Uterus (tissue), 2 donors: Measurements from ENCODE around the gene NHS.

ENCODE experiments used
- POLR2A ChIP-seq, 2 donors: fragments of 450-650 bp; IDR thresholded peaks; one replicate each; pipeline ENCODE4 v1.6.1; 2016; ENCODE audit warnings: antibody characterized with exemption in 2 of 2, mild to moderate bottlenecking in 1 of 2, moderate library complexity in 1 of 2
- TF ChIP-seq, protein P1 (sequence below), 4 experiments: fragments of 200-600 bp in 2 of 4; fragments of 450-650 bp in 2 of 4; sonication (generic) in 2 of 4; IDR thresholded peaks; one replicate each; pipeline ENCODE4 v1.5.1; 2016 to 2019; ENCODE audit warnings: antibody characterized with exemption in 4 of 4, mild to moderate bottlenecking in 2 of 4, moderate library complexity in 1 of 4

DNA sequence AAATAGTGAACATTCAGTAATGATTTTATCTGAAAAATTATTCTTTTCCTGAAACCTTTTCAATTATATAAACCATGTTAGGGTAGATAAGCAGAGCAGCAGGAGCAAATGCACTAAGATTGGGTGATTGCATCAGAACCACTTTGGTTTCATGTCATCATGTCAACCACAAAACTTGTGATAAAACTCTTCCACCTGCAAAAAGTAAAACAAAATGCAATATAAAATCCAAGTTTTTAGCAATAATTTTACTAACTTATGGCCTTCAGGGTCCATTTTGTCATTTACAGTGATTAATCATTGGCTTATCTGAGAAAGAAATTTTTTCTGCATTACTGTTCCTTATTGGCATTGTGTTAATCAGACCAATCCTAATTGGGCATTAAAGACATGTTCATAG is 42.4 kb downstream of the NHS start:
- TF ChIP-seq, protein P1, sequence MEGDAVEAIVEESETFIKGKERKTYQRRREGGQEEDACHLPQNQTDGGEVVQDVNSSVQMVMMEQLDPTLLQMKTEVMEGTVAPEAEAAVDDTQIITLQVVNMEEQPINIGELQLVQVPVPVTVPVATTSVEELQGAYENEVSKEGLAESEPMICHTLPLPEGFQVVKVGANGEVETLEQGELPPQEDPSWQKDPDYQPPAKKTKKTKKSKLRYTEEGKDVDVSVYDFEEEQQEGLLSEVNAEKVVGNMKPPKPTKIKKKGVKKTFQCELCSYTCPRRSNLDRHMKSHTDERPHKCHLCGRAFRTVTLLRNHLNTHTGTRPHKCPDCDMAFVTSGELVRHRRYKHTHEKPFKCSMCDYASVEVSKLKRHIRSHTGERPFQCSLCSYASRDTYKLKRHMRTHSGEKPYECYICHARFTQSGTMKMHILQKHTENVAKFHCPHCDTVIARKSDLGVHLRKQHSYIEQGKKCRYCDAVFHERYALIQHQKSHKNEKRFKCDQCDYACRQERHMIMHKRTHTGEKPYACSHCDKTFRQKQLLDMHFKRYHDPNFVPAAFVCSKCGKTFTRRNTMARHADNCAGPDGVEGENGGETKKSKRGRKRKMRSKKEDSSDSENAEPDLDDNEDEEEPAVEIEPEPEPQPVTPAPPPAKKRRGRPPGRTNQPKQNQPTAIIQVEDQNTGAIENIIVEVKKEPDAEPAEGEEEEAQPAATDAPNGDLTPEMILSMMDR (IDR thresholded peaks at IDR 0.05) = no peak
- no peak for TF ChIP-seq POLR2A (IDR thresholded peaks at IDR 0.05)
